Measurements from ENCODE around the gene CDH12.

DNA sequence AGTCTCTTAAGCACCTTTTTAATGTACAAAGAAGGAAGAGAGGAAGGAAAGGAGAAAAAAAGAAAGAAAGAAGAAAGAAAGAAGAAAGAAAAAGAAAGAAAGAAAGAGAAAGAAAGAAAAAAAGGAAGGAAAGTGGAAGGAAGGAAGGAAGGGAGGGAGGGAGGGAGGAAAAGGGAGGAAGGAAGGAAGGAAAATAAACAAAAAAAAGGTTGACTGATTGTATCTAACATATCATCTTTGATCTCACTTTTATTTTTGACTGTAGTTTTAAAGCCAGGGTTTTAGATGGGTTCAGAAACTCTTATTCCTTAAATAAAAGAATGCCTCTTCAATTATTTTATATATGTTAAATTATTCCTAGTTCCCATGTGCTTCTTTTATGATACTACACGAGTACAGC is 794.5 kb downstream of the CDH12 start:
- no peak for TF ChIP-seq POLR2A (IDR thresholded peaks at IDR 0.05)
- TF ChIP-seq, protein P1, sequence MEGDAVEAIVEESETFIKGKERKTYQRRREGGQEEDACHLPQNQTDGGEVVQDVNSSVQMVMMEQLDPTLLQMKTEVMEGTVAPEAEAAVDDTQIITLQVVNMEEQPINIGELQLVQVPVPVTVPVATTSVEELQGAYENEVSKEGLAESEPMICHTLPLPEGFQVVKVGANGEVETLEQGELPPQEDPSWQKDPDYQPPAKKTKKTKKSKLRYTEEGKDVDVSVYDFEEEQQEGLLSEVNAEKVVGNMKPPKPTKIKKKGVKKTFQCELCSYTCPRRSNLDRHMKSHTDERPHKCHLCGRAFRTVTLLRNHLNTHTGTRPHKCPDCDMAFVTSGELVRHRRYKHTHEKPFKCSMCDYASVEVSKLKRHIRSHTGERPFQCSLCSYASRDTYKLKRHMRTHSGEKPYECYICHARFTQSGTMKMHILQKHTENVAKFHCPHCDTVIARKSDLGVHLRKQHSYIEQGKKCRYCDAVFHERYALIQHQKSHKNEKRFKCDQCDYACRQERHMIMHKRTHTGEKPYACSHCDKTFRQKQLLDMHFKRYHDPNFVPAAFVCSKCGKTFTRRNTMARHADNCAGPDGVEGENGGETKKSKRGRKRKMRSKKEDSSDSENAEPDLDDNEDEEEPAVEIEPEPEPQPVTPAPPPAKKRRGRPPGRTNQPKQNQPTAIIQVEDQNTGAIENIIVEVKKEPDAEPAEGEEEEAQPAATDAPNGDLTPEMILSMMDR (IDR thresholded peaks at IDR 0.05), result no peak

All from ovary (tissue), 3 donors.